Endothelial cell of umbilical vein (primary cell): ENCODE data around the gene THOC2. TPM values are rescaled to one million over a fixed set of nuclear protein-coding genes. Genes with fewer than 3 reads are reported as not detected.

Experiments
- BruUV-seq: library from RNA; stranded (reverse); fragments of 400-500 nt; replicated peaks from 2 replicates; lab custom pipeline; 2021; lab: Mats Ljungman, UMichigan
- CTCF ChIA-PET: fragments of 300-600, 350-600 bp; sonication (Branson Sonifier 250); formaldehyde crosslinking; loops from one replicate; lab custom pipeline; 2021; ENCODE audit warnings: antibody characterized with exemption, inconsistent platforms; lab: Charles Lee
- POLR2A ChIA-PET: fragments of 300-600, 350-600 bp; sonication (Branson Sonifier 250); formaldehyde crosslinking; loops from one replicate; lab custom pipeline; 2021; ENCODE audit warnings: antibody characterized with exemption, inconsistent platforms; lab: Charles Lee
- DNase-seq: peaks from one replicate; pipeline ENCODE4 v3.0.0-alpha.2; 2011; ENCODE audit warnings: low read depth, low spot score
- FAIRE-seq: peaks from 2 replicates; lab custom pipeline; 2011; peaks lifted over from hg19 to GRCh38; lab: Jason Lieb, UNC
- H2AFZ ChIP-seq: 2 replicates; pipeline ENCODE4 v1.6.0; 2012; ENCODE audit warnings: low read depth, low read length, control low read depth, inconsistent platforms
- H3K27ac ChIP-seq: 2 replicates; pipeline ENCODE4 v1.5.1; 2011; ENCODE audit warnings: low read depth, mild to moderate bottlenecking, control low read depth, low read length, moderate library complexity; ENCODE audit not compliant: insufficient read depth
- H3K27me3 ChIP-seq, 2 experiments: 2 replicates each; pipeline versions ENCODE4 v1.6.0 to v1.6.1; 2011; ENCODE audit warnings: low read length in 2 of 2, mixed read lengths in 1 of 2; ENCODE audit not compliant: control insufficient read depth in 2 of 2, insufficient read depth in 2 of 2
- H3K36me3 ChIP-seq, 2 experiments: 2 replicates in 1 of 2; 3 replicates in 1 of 2; pipeline ENCODE4 v1.5.1; 2011; ENCODE audit warnings: low read length in 2 of 2, mild to moderate bottlenecking in 1 of 2, moderate library complexity in 1 of 2; ENCODE audit not compliant: control insufficient read depth in 2 of 2, insufficient read depth in 2 of 2; ENCODE audit errors: extremely low read depth in 1 of 2
- H3K4me1 ChIP-seq: 3 replicates; pipeline ENCODE4 v1.5.1; 2011; ENCODE audit warnings: mild to moderate bottlenecking, low read length; ENCODE audit not compliant: control insufficient read depth, insufficient read depth; ENCODE audit errors: extremely low read depth
- H3K4me2 ChIP-seq: 2 replicates; pipeline ENCODE4 v1.6.1; 2011; ENCODE audit warnings: low read length, control low read depth, mixed read lengths; ENCODE audit not compliant: insufficient read depth
- H3K4me3 ChIP-seq, 3 experiments: fragments of 200-600 bp in 1 of 3; sonication (generic), shearing (Covaris generic) in 1 of 3; replicated peaks in 1 of 3; 2 replicates each; pipeline ENCODE4 v1.5.1; 2011 to 2016; ENCODE audit warnings: control low read depth in 3 of 3, low read length in 3 of 3, mild to moderate bottlenecking in 2 of 3, inconsistent platforms in 1 of 3, low read depth in 1 of 3, moderate library complexity in 1 of 3; ENCODE audit not compliant: insufficient read depth in 1 of 3
- H3K79me2 ChIP-seq: 2 replicates; pipeline ENCODE4 v1.6.0; 2012; ENCODE audit warnings: low read length, inconsistent platforms; ENCODE audit not compliant: control insufficient read depth, insufficient read depth
- H3K9ac ChIP-seq: replicated peaks from 2 replicates; pipeline ENCODE3; 2011; ENCODE audit warnings: low read length, control low read depth; ENCODE audit not compliant: insufficient read depth; ENCODE audit errors: extremely low read depth
- H3K9me1 ChIP-seq: replicated peaks from 3 replicates; pipeline ENCODE4 v1.6.0; 2011; ENCODE audit warnings: mild to moderate bottlenecking, low read length; ENCODE audit not compliant: control insufficient read depth, insufficient read depth; ENCODE audit errors: extremely low read depth
- H3K9me3 ChIP-seq: replicated peaks from 2 replicates; pipeline ENCODE4 v1.5.1; 2012; ENCODE audit warnings: low read length, inconsistent platforms; ENCODE audit not compliant: control insufficient read depth, insufficient read depth
- H4K20me1 ChIP-seq: replicated peaks from 2 replicates; pipeline ENCODE3; 2011; ENCODE audit warnings: mild to moderate bottlenecking, low read length; ENCODE audit not compliant: control insufficient read depth, insufficient read depth; ENCODE audit errors: extremely low read depth
- MYC ChIP-seq: IDR thresholded peaks from one replicate; pipeline ENCODE4 v1.6.1; 2011; ENCODE audit warnings: mild to moderate bottlenecking, low read depth, low read length
- POLR2A ChIP-seq: IDR thresholded peaks from 2 replicates; pipeline ENCODE4 v1.6.1; 2012; ENCODE audit warnings: low read depth, mild to moderate bottlenecking, control low read depth, low read length
- POLR2AphosphoS5 ChIP-seq: IDR thresholded peaks from 2 replicates; pipeline ENCODE4 v1.6.1; 2012; ENCODE audit warnings: low read depth, mild to moderate bottlenecking, control low read depth, low read length, moderate library complexity; ENCODE audit not compliant: insufficient read depth
- dilution Hi-C: fragments of 300-500 bp; cut with MboI; formaldehyde crosslinking; loops from one replicate; pipeline ENCODE4 v1.15.0; 2019; ENCODE audit warnings: low sequenced_read_pairs; ENCODE audit not compliant: extremely low pct_ligation_motif_present
- intact Hi-C: fragments of 100-400 bp; cut with micrococcal nuclease; formaldehyde crosslinking; loops from one replicate; pipeline ENCODE4 v1.10.0; 2022
- polyA plus RNA-seq, 4 experiments: library from polyadenylated mRNA; depleted of rRNA in 3 of 4; stranded (reverse) in 3 of 4; unstranded in 1 of 4; fragments of >200 nt; gene quantifications; 2 replicates each; pipeline versions ENCODE4 v1.2.1 to v1.2.3, GENCODE V29; 2011 to 2012; ENCODE audit warnings: missing spikeins in 1 of 4
- total RNA-seq: library from RNA; stranded (reverse); gene quantifications from 2 replicates; pipeline ENCODE4 v1.2.3, GENCODE V29; 2021
- TF ChIP-seq, protein P1 (sequence below), 2 donors: IDR thresholded peaks; 1 replicate in 1 of 2; 2 replicates in 1 of 2; pipeline ENCODE4 v1.5.1; 2011; ENCODE audit warnings: low read length in 2 of 2, mild to moderate bottlenecking in 2 of 2, moderate library complexity in 2 of 2, control low read depth in 1 of 2, inconsistent platforms in 1 of 2, low read depth in 1 of 2; ENCODE audit not compliant: insufficient read depth in 1 of 2; ENCODE audit errors: extremely low read depth in 1 of 2

Gene THOC2
- total and polyA plus RNA-seq, 2 donors (not counting 3 experiments of a cell fraction or from before 2014, with no cell fraction given), result 26.0 to 72.9 TPM

DNA sequence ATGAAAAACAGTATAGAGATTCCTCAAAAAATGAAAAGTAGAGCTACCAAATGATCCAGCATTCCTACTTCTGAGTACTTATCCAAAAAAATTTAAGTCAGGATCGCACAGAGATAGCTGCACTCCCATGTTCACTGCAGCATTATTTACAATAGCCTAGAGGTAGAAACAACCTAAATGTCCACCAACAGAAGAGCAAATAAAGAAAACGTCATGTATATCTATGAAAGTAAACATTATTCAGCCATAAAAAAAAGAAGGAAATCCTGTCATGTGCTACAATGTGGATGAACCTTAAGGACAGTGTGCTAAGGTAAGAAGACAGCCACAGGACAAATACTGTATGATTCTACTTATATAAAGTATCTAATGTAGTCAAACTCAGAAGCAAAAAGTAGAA, 12.4 kb downstream of the THOC2 start:
- Histone ChIP-seq H3K9me3 (no peaks in the 10 kb centered on the region), H2AFZ (no peak overlapping the region), H3K4me2 (no peak overlapping the region), H3K4me1 (no peaks in the 10 kb centered on the region), H4K20me1 (no peaks in the 10 kb centered on the region), H3K27ac (no peak overlapping the region), H3K36me3 (no peaks in the 10 kb centered on the region), H3K9me1 (no peaks in the 10 kb centered on the region), H3K79me2 (peaks cover 95% of the 10 kb centered on the region), H3K27me3 (no peaks in the 10 kb centered on the region), H3K9ac (no peak overlapping the region), H3K4me3 (no peak overlapping the region)
- TF ChIP-seq POLR2A (no peak), POLR2AphosphoS5 (no peak), MYC (no peak)
- TF ChIP-seq, protein P1, sequence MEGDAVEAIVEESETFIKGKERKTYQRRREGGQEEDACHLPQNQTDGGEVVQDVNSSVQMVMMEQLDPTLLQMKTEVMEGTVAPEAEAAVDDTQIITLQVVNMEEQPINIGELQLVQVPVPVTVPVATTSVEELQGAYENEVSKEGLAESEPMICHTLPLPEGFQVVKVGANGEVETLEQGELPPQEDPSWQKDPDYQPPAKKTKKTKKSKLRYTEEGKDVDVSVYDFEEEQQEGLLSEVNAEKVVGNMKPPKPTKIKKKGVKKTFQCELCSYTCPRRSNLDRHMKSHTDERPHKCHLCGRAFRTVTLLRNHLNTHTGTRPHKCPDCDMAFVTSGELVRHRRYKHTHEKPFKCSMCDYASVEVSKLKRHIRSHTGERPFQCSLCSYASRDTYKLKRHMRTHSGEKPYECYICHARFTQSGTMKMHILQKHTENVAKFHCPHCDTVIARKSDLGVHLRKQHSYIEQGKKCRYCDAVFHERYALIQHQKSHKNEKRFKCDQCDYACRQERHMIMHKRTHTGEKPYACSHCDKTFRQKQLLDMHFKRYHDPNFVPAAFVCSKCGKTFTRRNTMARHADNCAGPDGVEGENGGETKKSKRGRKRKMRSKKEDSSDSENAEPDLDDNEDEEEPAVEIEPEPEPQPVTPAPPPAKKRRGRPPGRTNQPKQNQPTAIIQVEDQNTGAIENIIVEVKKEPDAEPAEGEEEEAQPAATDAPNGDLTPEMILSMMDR (IDR thresholded peaks at IDR 0.05; ENCODE audit: extremely low read depth in 1 of 2, insufficient read depth in 1 of 2, low read depth in 1 of 2, low read length in 2 of 2), result no peak
- DNase-seq, result no peak
- BruUV-seq, result no TSS peak
- CTCF ChIA-PET, result no interaction called here
- intact Hi-C loops, result no loop called here
- POLR2A ChIA-PET, result no interaction called here
- dilution Hi-C loops, result no loop called here
- no peak for FAIRE-seq

DNA sequence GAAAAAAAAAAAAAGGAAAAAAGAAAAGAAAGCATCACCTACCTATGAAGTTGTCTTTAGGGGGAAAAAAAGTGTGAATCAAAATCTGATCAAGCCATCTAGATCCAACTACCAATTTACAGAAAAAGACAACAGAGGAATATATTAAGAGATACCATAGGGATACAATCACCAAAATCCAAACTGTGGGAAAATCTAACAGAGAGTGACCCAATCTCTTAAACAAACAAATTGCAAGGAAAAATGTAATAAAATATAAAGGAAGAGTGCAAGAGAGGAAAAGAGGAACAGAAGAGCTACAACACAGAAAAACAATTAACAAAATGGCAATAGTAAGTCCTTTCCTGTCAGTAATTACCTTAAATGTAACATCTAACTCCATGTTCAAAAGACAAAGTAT, 19.0 kb downstream of the THOC2 start:
- no peak overlapping the region for H3K9ac ChIP-seq
- intact Hi-C loops (no loop called here), dilution Hi-C loops (no loop called here)
- H3K79me2 ChIP-seq, result peaks cover 74% of the 10 kb centered on the region
- H3K9me3 ChIP-seq, result no peaks in the 10 kb centered on the region
- H4K20me1 ChIP-seq, result no peaks in the 10 kb centered on the region
- no peaks in the 10 kb centered on the region for H3K27me3 ChIP-seq
- no TSS peak for BruUV-seq
- no peaks in the 10 kb centered on the region for H3K4me1 ChIP-seq
- H3K27ac ChIP-seq, result no peak overlapping the region
- no peaks in the 10 kb centered on the region for H3K9me1 ChIP-seq
- CTCF ChIA-PET, result no interaction called here
- H3K4me2 ChIP-seq, result no peak overlapping the region
- TF ChIP-seq, protein P1 (IDR thresholded peaks at IDR 0.05; ENCODE audit: extremely low read depth in 1 of 2, insufficient read depth in 1 of 2, low read depth in 1 of 2, low read length in 2 of 2), result no peak
- no peak for TF ChIP-seq MYC
- FAIRE-seq, result peak; percentile 58
- H3K36me3 ChIP-seq, result no peaks in the 10 kb centered on the region
- DNase-seq, result peak; percentile 1
- POLR2A ChIA-PET, result no interaction called here
- H3K4me3 ChIP-seq, result no peak overlapping the region
- H2AFZ ChIP-seq, result no peak overlapping the region
